Activated CD8-positive, alpha-beta memory T cell treated with anti-CD3 and anti-CD28 coated beads, Interleukin-2, amount 10 ng/mL, durations not matched to agents 7 days and 5 days (primary cell): ENCODE measurements around the gene SYT15B. TPM values are rescaled to one million over a fixed set of nuclear protein-coding genes. Genes with fewer than 3 reads are reported as not detected.
"Not testable (repeated sequence)": the region's sequence is repeated elsewhere in the genome, so short reads cannot be mapped to it uniquely, and the experiment has no call there.

Experiments
- ATAC-seq: fragments of 150-1000 bp; cut with Tn5 transposase; one replicate; pipeline ENCODE4 v1.10.0; 2021; ENCODE audit warnings: moderate library complexity
- CTCF ChIA-PET: fragments of 350-600 bp; sonication (Branson Sonifier 250); formaldehyde crosslinking; loops from one replicate; lab custom pipeline; 2021; ENCODE audit warnings: antibody characterized with exemption; lab: Charles Lee
- DNase-seq: peaks from one replicate; pipeline ENCODE4 v3.0.0-alpha.2; 2020
- H3K27ac Mint-ChIP-seq: one replicate; pipeline ENCODE4 v1.8.0; 2021; ENCODE audit warnings: mild to moderate bottlenecking, mixed read lengths
- H3K27me3 Mint-ChIP-seq: one replicate; pipeline ENCODE4 v1.8.0; 2021; ENCODE audit warnings: mixed read lengths
- H3K36me3 Mint-ChIP-seq: one replicate; pipeline ENCODE4 v1.8.0; 2021; ENCODE audit warnings: mild to moderate bottlenecking, mixed read lengths
- H3K4me1 Mint-ChIP-seq: one replicate; pipeline ENCODE4 v1.8.0; 2021; ENCODE audit warnings: mixed read lengths
- H3K4me3 Mint-ChIP-seq: one replicate; pipeline ENCODE4 v1.8.0; 2021; ENCODE audit warnings: mild to moderate bottlenecking, moderate library complexity, mixed read lengths
- H3K9me3 Mint-ChIP-seq: one replicate; pipeline ENCODE4 v1.8.0; 2022; ENCODE audit warnings: low read depth, mixed read lengths
- total RNA-seq, 2 experiments: library from RNA; stranded (reverse); gene quantifications; one replicate each; pipeline ENCODE4 v1.2.3, GENCODE V29; 2021

SYT15B gene
- total RNA-seq = under 1 TPM; 0.26 to 0.58 TPM

DNA sequence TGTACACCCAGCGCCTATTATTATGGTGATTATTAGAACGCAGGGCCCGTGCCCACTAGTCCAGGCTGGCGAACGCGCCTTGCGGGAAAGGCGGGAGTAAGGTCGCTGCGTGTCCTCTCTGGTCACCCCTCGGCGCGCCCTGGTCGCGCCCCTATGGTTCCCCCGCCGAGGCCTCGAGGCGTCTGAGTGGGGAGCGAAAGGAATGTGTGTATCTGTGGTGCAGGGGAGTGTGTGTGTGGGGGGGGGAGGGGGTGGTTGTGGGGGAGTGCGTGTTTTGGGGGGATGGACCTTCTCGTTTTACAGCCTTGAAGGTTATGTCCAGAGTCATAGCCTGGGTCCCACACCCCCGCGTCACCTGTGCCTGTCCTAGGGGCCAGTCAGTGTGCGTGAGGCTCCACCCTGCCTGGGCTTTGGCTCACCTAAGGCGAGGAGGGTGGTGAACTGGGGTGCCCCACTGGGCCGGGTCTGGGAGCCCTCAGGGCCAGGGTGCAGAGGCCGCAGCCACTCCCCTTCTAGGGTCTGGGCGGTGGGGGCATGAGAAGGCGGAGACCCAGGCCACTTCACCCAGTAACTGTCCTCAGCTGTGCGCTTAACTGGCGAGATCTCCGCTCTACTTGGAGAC lies at the start of gene SYT15B:
Gene SYT15B (minus strand): TSS at position 39 of the 622 bp plus-strand sequence. CDS start 952 bp downstream, outside the sequence.
- H3K27me3 Mint-ChIP-seq, ATAC-seq, H3K9me3 Mint-ChIP-seq, H3K4me3 Mint-ChIP-seq, H3K27ac Mint-ChIP-seq, H3K4me1 Mint-ChIP-seq, DNase-seq, H3K36me3 Mint-ChIP-seq, CTCF ChIA-PET: not testable (repeated sequence)

DNA sequence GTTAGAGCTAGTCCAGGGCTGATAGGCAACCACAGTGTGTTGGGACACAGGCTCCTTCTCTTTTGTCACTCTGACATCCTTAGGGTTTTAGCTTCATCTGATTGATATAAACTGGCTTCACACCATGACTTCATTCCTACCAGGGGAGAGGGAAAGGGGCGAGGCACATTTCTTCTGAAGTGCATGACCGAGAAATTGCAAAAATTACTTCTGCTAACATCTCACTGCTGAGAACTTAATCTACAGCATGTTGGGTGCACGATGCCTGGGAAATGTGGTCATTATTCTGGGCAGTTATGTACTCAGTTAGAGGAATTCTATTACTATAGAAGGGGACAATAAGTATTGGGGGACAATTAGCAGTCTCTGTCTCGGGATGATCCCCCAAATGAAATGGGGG lies 16.2 kb upstream of the SYT15B start:
- H3K4me3 Mint-ChIP-seq, DNase-seq, H3K36me3 Mint-ChIP-seq, H3K27me3 Mint-ChIP-seq, H3K9me3 Mint-ChIP-seq, ATAC-seq, H3K27ac Mint-ChIP-seq, CTCF ChIA-PET, H3K4me1 Mint-ChIP-seq: not testable (repeated sequence)

DNA sequence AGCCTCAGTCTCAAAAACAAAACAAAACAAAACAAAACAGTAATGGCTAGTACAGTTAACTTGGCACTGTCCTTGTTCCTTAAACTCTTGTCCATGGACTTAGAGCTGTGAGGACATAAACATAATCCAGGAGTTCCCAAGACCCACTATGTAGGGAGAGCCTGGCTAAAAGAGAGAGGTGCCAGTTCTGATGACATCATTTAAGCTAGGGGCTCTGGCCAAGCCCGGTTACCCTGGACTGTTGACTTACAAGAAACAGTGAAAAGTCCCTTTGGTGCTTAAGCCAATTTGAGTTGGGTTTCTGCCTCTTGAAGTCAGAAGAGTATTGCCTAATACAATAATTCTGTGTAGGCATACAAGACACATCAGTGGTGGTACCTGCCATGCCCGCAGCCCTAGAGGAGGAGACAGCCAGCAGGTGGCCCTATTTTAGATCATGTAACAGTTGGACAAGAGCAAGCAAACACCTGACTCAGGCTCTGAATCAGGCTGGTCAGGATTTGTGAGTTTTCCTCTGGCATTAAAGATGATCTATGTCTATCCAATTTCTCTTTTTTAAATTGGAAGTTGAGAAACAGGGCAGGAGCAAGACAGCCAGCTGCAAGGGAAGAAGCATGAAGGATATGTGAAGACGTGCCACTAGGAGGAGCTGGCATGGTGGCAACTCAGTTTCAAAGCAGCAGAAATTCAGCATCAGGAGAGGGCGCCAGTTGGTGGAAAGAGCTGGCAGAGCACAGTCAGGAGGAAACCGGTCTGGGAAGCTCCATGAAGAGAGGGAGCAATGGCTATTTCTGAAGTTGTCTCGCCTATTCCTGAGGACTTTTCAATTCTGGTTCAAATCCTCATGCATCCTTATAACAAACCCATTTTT lies 12.2 kb upstream of the SYT15B start:
- H3K27me3 Mint-ChIP-seq, DNase-seq, H3K4me1 Mint-ChIP-seq, CTCF ChIA-PET, H3K9me3 Mint-ChIP-seq, H3K27ac Mint-ChIP-seq, H3K4me3 Mint-ChIP-seq, H3K36me3 Mint-ChIP-seq: not testable (repeated sequence)
- peak; percentile 58 for ATAC-seq

DNA sequence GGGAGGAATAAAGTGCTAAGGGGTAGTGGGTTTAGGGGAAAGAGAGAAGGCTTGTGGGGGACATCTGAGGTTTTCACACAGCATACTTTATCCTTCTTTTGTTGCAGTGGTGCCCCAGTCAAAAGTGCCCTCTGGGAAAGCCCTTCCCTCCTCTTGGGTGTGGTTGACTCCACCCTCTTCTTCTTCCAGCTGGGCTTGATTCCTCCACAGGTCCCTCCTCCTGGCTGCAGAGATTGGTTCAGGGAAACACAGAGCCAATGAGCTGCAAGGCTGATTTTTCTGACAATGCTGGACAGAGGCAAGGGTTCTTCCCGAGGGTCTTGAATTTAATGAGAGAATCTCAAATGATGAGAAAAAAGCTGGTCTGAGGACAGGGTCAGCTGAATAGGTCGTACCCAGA lies 7.4 kb upstream of the SYT15B start:
- H3K36me3 Mint-ChIP-seq, H3K27ac Mint-ChIP-seq, CTCF ChIA-PET, ATAC-seq, DNase-seq, H3K9me3 Mint-ChIP-seq, H3K4me3 Mint-ChIP-seq, H3K27me3 Mint-ChIP-seq, H3K4me1 Mint-ChIP-seq: not testable (repeated sequence)

DNA sequence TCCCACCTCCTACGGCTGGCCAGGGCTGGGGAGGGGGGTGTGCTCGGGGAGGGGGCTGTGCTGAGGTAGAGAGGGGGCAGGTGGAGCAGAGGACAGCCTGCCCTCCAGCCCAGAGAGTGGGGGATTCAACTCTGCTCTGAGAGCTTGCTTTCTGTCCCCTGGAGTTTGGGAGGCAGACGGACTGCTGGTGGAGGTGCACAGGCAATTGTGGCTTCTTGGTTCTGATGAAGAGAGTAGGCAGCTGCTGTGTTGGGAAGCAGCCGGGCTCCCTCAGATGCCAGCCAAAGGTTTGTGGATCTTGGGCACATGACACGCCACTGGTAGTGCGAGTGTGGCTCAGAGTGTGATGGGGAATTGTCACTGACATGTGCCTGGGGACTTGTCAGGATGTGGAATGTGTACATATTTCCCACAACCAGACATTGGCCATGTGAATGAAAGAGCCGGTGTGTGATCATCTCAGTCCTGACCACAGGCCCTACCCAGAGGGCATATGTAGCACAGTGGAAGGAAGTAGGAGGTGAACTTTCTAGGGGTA lies 5.3 kb upstream of the SYT15B start:
- H3K9me3 Mint-ChIP-seq, DNase-seq, H3K36me3 Mint-ChIP-seq, H3K27me3 Mint-ChIP-seq, ATAC-seq, H3K4me3 Mint-ChIP-seq, H3K4me1 Mint-ChIP-seq, CTCF ChIA-PET, H3K27ac Mint-ChIP-seq: not testable (repeated sequence)

DNA sequence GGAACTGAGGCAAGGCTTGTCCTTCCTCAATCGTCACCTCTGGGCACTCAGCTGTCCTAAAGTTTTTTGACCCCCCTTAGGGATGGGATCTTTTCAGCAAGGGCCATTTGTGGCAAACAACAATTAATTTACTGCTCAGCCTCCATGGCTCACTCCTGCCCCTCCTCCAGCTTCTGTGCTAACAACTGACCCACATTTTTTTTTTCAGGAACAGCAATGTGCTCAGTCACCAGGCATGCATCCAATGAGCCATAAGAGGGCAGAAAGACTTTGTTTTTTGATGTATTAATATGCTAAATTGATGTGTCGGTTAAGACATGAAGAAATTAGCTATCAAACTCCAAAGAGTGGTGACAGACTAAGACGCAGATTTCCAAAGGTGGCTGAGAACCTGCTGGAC lies 4.7 kb upstream of the SYT15B start:
- ATAC-seq, H3K4me1 Mint-ChIP-seq, DNase-seq, H3K4me3 Mint-ChIP-seq, H3K36me3 Mint-ChIP-seq, H3K27ac Mint-ChIP-seq, CTCF ChIA-PET, H3K27me3 Mint-ChIP-seq, H3K9me3 Mint-ChIP-seq: not testable (repeated sequence)

DNA sequence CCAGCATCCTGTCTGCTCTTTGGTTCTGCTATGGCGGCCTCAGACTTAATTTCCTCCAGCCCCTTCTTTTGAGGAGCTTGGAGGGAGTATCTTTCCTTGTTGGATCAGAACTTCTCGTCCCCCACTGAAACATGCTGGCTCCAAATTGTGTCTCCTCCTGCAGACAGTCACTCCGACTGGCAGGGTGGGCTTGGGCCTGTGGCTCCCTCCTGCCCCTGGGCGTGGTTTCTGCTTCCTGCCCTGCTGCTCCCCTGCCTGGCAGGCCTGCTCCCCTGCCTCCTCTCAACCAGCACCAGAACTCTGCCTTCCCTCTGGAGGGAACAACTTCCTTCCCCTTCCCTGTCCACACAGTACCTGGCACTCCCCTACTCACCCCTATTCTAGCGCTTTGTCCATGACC lies 3.8 kb upstream of the SYT15B start:
- H3K27ac Mint-ChIP-seq, H3K4me3 Mint-ChIP-seq, CTCF ChIA-PET, H3K36me3 Mint-ChIP-seq, H3K9me3 Mint-ChIP-seq, H3K4me1 Mint-ChIP-seq, DNase-seq, H3K27me3 Mint-ChIP-seq, ATAC-seq: not testable (repeated sequence)

DNA sequence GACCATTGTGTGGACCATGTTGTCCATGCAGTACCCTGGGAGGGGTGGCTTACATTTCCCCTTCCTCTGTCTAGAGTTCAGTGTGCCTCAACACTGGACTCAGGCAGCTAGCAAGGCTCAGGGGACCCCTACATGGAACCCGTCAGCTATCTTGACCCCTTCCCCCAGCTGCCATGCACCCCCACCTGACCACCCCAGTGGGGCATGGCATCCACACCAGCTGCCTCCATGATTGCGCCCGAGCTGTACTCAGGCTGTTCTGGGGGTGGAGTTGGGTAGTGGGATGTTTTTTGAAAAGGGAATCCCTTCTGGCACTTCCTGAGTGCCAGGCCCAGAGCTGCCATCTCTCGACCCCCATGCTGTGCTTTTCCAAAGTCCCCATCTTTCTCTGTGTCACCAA lies 1.8 kb upstream of the SYT15B start:
- H3K4me1 Mint-ChIP-seq, H3K27me3 Mint-ChIP-seq, H3K27ac Mint-ChIP-seq, DNase-seq, H3K36me3 Mint-ChIP-seq, H3K4me3 Mint-ChIP-seq, H3K9me3 Mint-ChIP-seq, ATAC-seq, CTCF ChIA-PET: not testable (repeated sequence)

DNA sequence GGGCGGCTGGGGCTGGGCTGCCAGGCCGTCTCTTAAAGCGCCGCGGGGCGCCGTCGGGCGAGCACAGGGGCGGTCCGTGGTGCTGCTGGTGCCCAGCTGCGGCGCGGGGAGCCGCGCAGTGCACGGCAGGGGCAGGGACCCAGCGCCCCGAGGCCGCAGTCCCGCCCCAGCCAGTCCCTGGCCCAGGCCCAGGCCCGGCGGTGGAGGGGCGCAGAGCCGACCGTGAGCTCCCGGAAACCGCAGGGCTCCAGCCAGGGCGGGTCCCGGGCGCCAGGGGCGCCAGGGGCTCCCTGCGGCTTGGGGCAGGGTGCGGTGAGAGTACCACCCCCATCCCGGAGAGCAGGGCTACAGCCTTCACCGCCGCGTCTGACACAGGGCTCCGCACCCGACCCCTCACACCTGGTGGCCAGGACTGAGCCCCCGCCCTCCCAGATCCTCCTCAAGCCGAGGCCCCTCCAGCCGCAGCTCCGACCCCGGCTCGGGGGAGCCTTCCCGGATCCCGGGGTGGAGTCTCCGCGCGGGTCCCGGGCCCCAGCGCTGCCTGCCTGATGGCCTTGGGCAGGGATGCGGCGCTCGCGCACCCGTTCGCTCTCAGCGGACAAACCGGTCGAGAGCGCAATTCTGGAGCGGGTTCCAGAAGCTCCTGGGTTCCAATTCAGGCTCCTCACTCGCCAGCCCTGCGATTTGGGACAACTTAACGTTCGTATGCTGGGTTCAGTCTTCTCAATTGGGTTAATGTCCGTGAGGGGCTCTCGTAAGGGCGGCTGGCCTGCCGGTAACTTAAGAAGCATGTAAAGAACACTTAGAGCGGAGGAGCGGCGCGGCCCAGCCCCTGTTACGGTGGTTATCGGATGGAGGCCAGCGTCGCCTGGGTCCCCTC lies 478 bp downstream of the SYT15B start:
- H3K4me3 Mint-ChIP-seq, DNase-seq, ATAC-seq, H3K9me3 Mint-ChIP-seq, H3K27ac Mint-ChIP-seq, CTCF ChIA-PET, H3K36me3 Mint-ChIP-seq, H3K4me1 Mint-ChIP-seq, H3K27me3 Mint-ChIP-seq: not testable (repeated sequence)

DNA sequence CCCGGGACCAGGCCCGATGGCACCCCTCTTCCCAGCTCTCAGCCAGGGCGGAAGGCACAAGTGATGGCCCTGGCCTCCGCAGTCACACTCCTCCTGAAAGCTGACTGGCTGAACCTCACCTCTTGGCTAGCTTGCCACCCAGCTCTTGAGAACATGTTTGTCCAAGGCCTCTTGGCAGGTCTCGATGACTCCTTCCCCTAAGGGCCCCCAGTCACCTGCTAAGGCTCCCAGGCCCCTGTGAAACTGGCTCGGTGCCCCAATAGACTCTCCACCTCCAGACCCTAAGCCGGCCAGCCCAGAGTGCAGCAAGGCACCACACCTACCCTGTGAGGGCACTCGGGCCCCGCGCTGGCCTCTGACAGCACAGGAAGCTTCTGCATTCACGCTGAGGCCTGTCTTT lies 4.5 kb downstream of the SYT15B start:
- H3K27ac Mint-ChIP-seq, H3K4me1 Mint-ChIP-seq, H3K27me3 Mint-ChIP-seq, H3K4me3 Mint-ChIP-seq, ATAC-seq, H3K36me3 Mint-ChIP-seq, DNase-seq, H3K9me3 Mint-ChIP-seq, CTCF ChIA-PET: not testable (repeated sequence)

DNA sequence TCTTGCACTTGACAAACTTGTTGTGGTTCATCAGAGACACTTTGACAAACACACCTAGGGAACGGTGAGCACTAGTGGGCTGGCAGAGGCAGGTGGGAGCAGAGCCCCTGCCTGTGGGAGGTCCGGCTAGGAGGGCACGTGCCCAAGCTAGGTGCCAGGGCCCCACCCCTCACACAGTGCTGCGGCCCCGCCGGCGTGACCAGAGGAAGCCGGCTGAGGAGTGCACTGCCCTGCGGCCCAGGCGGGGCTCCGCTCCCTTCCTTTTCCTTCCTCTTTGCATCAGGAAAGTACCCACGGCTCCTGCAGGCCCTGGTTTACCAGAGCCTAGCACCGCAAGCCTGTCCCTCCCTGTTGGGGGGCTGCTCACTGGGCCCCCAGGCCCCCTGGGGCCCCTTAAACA lies 7.2 kb downstream of the SYT15B start:
- H3K9me3 Mint-ChIP-seq, H3K27ac Mint-ChIP-seq, H3K4me1 Mint-ChIP-seq, H3K4me3 Mint-ChIP-seq, H3K36me3 Mint-ChIP-seq, H3K27me3 Mint-ChIP-seq, ATAC-seq, CTCF ChIA-PET, DNase-seq: not testable (repeated sequence)

DNA sequence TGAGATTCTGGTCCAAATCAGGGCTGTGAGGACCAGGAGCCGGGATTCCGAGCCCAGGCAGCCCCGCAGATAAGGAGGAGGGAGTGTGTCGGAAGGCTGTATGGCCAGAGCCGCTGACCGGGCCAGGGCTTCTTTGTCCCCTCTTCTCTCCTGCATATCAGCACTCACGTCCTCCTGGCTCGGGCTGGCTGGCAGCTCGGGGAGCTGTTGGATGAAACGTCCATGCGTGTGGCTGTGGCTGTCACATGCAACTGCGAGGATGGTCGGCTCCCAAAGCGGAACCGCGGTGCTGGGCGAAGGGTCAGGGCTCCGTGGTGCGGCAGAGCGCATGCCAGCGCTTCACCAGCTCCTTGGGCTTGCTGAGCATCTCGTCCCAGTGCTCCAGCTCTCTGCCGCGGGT lies 9.5 kb downstream of the SYT15B start:
- DNase-seq, H3K36me3 Mint-ChIP-seq, ATAC-seq, H3K4me1 Mint-ChIP-seq, H3K27me3 Mint-ChIP-seq, H3K27ac Mint-ChIP-seq, CTCF ChIA-PET, H3K4me3 Mint-ChIP-seq, H3K9me3 Mint-ChIP-seq: not testable (repeated sequence)

DNA sequence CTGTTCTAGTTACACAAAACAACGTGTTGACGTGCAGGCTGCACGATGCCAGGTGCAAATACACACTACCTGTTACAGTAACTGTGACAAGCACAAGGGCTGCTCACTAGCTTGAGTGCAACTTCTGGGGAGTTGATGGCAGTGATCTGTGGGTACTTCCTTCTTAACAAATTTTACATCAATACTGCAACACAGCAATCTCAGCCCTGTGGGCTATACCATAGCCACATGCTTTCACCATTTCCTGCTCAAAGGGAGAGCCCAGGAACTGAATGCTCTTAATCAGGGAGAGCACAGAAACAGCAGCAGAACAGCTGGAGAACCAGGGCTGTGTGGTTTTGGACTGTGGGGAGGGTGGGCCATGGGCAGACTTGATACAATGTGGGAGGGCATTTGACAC lies 10.2 kb downstream of the SYT15B start:
- H3K27me3 Mint-ChIP-seq, H3K36me3 Mint-ChIP-seq, DNase-seq, H3K4me3 Mint-ChIP-seq, H3K27ac Mint-ChIP-seq, H3K9me3 Mint-ChIP-seq, H3K4me1 Mint-ChIP-seq, CTCF ChIA-PET: not testable (repeated sequence)
- peak; percentile 75 for ATAC-seq
